Testis (tissue), 3 donors: Measurements from ENCODE around the gene MZB1. TPM values are rescaled to one million over a fixed set of nuclear protein-coding genes. Genes with fewer than 3 reads are reported as not detected.

Experiments used
- DNase-seq: peaks from one replicate; pipeline ENCODE4 v3.0.0-alpha.2; 2019
- H3K27ac ChIP-seq, 2 donors: fragments of 200-600 bp; sonication (generic); one replicate each; pipeline ENCODE4 v1.5.1; 2019
- H3K27me3 ChIP-seq: fragments of 200-600 bp; sonication (generic); one replicate; pipeline ENCODE4 v1.5.1; 2019
- H3K36me3 ChIP-seq: fragments of 200-600 bp; sonication (generic); one replicate; pipeline ENCODE4 v1.5.1; 2017; ENCODE audit warnings: low read depth; ENCODE audit errors: missing control alignments
- H3K4me1 ChIP-seq: fragments of 200-600 bp; sonication (generic); one replicate; pipeline ENCODE4 v1.5.1; 2019
- H3K4me3 ChIP-seq, 2 donors: fragments of 200-600 bp; sonication (generic); one replicate each; pipeline ENCODE4 v1.5.1; 2017 to 2019
- H3K9me3 ChIP-seq: fragments of 200-600 bp; sonication (generic); one replicate; pipeline ENCODE4 v1.5.1; 2017
- POLR2A ChIP-seq: fragments of 450-650 bp; IDR thresholded peaks from one replicate; pipeline ENCODE4 v1.6.1; 2017; ENCODE audit warnings: antibody characterized with exemption, mild to moderate bottlenecking, moderate library complexity
- WGBS, 2 donors: methylation state at CpG; one replicate each; pipeline ENCODE4 v1.1.5; 2018; 5-methylcytosine and 5-hydroxymethylcytosine counted together
- intact Hi-C: fragments of 100-400 bp; cut with DNase I; formaldehyde crosslinking; loops from one replicate; pipeline ENCODE4 v1.15.1; 2023; ENCODE audit warnings: low total_unique reads
- polyA plus RNA-seq: library from polyadenylated mRNA; stranded (reverse); fragments of 350-450 nt; fragmentation: Illumina TruSeq; extraction: RNeasy Lipid Tissue Mini Kit (QIAGEN cat#74804); gene quantifications from one replicate; pipeline ENCODE4 v1.2.3, GENCODE V29; 2014; ENCODE audit warnings: low read depth, low replicate concordance; ENCODE audit not compliant: insufficient read depth
- total RNA-seq, 2 donors: library from RNA; depleted of rRNA; stranded (reverse); fragments of >200 nt; gene quantifications; one replicate each; pipeline ENCODE4 v1.2.3, GENCODE V29; 2016
- TF ChIP-seq, protein P1 (sequence below), 3 experiments: fragments of 450-650 bp in 2 of 3; fragments of 200-600 bp in 1 of 3; sonication (generic) in 1 of 3; IDR thresholded peaks; one replicate each; pipeline ENCODE4 v1.5.1; 2016 to 2019; ENCODE audit warnings: antibody characterized with exemption in 3 of 3, mild to moderate bottlenecking in 2 of 3, moderate library complexity in 1 of 3

Gene MZB1
- total and polyA plus RNA-seq, 3 donors from 2014 or later, result 0.31 to 6.0 (median 0.94) TPM

DNA sequence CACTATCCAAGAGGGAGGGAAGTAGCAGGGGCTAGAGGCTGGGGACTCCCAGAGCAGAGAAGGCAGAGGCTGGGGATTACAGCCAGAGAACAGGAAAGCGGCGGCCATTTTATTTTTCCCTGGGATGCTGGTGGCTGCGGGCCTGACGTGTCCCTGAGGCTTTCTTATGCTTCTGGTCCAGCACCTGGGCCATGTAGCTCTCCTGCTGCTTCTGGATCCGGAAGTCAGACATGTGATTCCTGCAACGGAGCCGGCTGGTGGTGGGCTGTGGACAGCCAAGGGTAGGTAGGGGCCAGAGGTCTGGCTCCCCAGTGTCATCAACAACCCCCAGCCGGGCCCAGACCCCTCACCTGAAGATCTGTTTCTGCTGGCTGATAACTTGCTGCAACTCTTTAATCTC, 7.0 kb upstream of the MZB1 start:
- H3K27ac ChIP-seq, result no peak overlapping the region
- no peaks in the 10 kb centered on the region for H3K9me3 ChIP-seq
- peaks cover 8% of the 10 kb centered on the region for H3K4me1 ChIP-seq
- no peak for TF ChIP-seq POLR2A
- TF ChIP-seq, protein P1, sequence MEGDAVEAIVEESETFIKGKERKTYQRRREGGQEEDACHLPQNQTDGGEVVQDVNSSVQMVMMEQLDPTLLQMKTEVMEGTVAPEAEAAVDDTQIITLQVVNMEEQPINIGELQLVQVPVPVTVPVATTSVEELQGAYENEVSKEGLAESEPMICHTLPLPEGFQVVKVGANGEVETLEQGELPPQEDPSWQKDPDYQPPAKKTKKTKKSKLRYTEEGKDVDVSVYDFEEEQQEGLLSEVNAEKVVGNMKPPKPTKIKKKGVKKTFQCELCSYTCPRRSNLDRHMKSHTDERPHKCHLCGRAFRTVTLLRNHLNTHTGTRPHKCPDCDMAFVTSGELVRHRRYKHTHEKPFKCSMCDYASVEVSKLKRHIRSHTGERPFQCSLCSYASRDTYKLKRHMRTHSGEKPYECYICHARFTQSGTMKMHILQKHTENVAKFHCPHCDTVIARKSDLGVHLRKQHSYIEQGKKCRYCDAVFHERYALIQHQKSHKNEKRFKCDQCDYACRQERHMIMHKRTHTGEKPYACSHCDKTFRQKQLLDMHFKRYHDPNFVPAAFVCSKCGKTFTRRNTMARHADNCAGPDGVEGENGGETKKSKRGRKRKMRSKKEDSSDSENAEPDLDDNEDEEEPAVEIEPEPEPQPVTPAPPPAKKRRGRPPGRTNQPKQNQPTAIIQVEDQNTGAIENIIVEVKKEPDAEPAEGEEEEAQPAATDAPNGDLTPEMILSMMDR (IDR thresholded peaks at IDR 0.05), result no peak
- no peaks in the 10 kb centered on the region for H3K36me3 ChIP-seq
- intact Hi-C loops, result no loop called here
- no peak overlapping the region for H3K4me3 ChIP-seq
- DNase-seq, result no peak
- WGBS, 2 donors, result 73 to 77% methylated on average over 7 to 8 of the region's 8 CpGs
- H3K27me3 ChIP-seq, result no peaks in the 10 kb centered on the region

DNA sequence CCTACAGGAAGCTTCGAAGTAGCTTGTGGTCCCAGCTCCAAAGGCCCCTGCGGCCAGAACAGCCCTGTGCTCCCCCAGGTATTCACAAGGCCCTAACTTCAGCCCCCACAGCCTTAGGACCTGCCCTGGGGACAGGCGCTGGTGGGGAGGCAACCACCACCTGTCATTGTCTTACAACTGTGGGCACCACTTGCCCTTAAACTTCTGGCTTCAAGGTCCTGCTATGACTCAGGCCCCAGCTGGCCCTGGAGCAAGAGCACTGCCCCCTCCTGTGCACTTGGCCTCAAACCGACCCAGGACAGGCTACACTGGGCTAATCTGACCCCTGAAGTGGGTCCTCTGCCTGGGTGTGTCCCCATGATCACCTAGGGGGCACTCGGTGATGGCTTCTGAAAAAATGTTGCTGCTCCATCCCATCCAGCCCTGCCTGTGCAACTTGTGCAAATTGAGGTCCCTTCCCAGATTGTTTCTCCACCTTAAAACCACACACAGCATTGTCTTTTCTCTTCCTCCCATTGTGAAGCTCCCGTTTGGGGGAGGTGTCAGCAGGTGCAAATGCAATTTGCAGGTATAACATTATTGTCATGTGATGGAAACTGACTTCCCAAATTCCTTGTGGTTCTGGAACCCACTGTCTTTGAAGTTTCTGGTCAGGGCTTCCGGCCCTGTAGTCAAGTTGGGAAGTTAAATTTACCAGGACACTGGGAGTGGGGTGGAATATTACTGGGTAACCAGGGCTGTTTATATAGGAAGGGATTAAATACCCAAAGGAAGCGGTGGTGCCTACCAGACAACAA, 6.3 kb upstream of the MZB1 start:
- Histone ChIP-seq H3K4me1 (peaks cover 8% of the 10 kb centered on the region), H3K4me3 (no peak overlapping the region), H3K9me3 (no peaks in the 10 kb centered on the region), H3K36me3 (no peaks in the 10 kb centered on the region), H3K27ac (no peak overlapping the region), H3K27me3 (no peaks in the 10 kb centered on the region)
- no peak for DNase-seq
- no peak for TF ChIP-seq POLR2A
- TF ChIP-seq, protein P1 (IDR thresholded peaks at IDR 0.05), result no peak
- 66 to 75% methylated on average over 5 to 8 of the region's 8 CpGs for WGBS, 2 donors
- intact Hi-C loops, result no loop called here

DNA sequence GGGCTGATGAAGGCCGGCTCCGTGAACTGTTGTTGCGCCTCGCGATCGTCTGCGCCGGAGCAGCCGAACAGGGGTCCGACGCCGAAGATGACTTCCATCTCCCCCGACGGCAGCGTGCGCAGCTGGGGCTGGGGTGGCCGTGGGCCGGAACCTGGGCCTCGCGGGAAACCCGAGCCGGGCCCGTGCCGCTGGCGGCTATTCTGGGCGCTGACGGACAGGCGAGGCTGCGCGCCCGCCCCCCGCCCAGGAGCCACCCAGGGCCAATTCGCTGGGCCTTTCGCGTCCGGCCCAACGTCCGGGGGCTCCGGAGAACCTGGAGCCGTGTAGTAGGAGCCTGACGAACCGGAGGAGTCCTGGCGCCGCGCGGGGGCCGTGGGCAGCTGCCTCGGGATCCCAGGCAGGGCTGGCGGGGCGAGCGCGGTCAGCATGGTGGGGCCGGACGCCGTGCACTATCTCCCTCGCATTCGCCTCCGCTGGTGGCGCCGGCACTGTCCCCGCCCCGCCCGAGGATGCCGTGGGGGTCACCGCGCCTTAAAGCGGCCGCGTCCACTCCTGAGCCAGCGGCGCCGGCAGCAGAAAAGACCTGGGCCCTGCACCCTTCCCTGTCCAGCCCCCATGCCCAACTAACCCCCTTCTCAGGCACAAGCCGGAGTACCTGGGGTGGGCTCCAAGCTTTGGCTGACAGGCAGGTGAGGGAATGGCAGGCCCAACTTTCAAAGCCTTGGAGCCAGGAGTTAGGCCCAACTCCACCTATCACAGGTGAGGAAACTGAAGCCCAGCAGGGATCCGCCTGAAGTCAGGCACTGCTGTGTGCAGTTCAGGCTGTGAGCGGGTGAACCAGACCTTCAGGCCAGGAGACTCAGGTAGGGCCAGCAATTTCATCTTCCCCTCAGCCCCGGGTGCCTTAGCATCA, 5.2 kb upstream of the MZB1 start, which contains the start of gene PROB1:
Gene PROB1 (minus strand): TSS at position 451 of the 913 bp plus-strand sequence. CDS start 23 bp downstream, at position 428.
- peaks cover 8% of the 10 kb centered on the region for H3K4me1 ChIP-seq

DNA sequence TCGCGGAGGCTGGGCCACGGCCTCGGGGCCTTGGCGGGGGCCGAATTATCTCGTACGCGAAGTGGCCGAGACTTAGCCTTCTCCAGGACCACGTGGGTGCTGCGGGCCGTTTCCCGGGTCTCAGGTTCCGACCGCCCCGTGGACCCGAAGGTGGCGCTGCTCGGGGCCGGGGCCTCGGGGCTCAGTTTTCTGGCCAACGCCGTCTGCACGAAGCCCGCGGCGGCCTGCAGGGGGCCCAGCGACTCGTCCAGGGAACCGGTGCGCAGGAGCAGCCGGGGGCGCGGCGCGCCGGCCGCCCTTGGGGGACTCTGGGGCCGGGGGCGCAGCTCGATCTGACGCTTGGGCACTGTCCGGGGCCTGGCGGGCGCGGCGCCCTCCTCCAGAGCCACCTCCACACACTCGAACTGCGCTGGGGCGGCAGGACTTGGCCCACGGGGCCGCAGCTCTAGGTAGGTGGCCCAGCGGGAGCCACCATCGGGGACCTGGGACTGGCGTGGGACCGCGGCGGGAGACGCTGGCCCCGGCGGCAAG, 4.5 kb upstream of the MZB1 start:
- intact Hi-C loops, result no loop called here
- no peaks in the 10 kb centered on the region for H3K9me3 ChIP-seq
- 21 to 24% methylated on average over 4 to 29 of the region's 62 CpGs for WGBS, 2 donors

More for the DNA sequence above, 5.2 kb upstream of the MZB1 start, which contains the start of gene PROB1:
- Histone ChIP-seq H3K27me3 (no peaks in the 10 kb centered on the region), H3K36me3 (no peaks in the 10 kb centered on the region), H3K4me3 (peak within 1 kb of the TSS; percentile 55 to 59), H3K9me3 (no peaks in the 10 kb centered on the region), H3K27ac (peak within 1 kb of the TSS in 1 of 2 donors; percentile 78)
- no peak for DNase-seq
- 29 to 50% methylated on average over 1 to 64 of the region's 76 CpGs for WGBS, 2 donors
- intact Hi-C loops, result no loop called here
- TF ChIP-seq, protein P1 (IDR thresholded peaks at IDR 0.05), result no peak
- TF ChIP-seq POLR2A, result no peak

More for the DNA sequence above, 4.5 kb upstream of the MZB1 start:
- H3K4me3 ChIP-seq, result peak overlapping the region; percentile 55 to 59
- H3K27me3 ChIP-seq, result no peaks in the 10 kb centered on the region
- peak overlapping the region in 1 of 2 donors; percentile 78 for H3K27ac ChIP-seq
- DNase-seq, result no peak
- H3K4me1 ChIP-seq, result peaks cover 8% of the 10 kb centered on the region
- no peaks in the 10 kb centered on the region for H3K36me3 ChIP-seq
- TF ChIP-seq, protein P1 (IDR thresholded peaks at IDR 0.05), result no peak
- no peak for TF ChIP-seq POLR2A
